OCI-LY1 (cell line): Measurements from ENCODE around the gene NBPF3.

ENCODE experiments used
- EZH2 ChIP-seq: fragments of 200-600 bp; sonication (generic), shearing (Covaris generic); IDR thresholded peaks from 2 replicates; pipeline ENCODE4 v1.8.0; 2017; ENCODE audit warnings: borderline replicate concordance, mixed run types, mild to moderate bottlenecking, antibody characterized with exemption, low read length, moderate library complexity, mixed read lengths
- TF ChIP-seq, protein P1 (sequence below): fragments of 200-600 bp; sonication (generic), shearing (Covaris generic); IDR thresholded peaks from 2 replicates; pipeline ENCODE4 v1.5.1; 2017; ENCODE audit warnings: mild to moderate bottlenecking, antibody characterized with exemption, low read length, moderate library complexity, mixed read lengths

DNA sequence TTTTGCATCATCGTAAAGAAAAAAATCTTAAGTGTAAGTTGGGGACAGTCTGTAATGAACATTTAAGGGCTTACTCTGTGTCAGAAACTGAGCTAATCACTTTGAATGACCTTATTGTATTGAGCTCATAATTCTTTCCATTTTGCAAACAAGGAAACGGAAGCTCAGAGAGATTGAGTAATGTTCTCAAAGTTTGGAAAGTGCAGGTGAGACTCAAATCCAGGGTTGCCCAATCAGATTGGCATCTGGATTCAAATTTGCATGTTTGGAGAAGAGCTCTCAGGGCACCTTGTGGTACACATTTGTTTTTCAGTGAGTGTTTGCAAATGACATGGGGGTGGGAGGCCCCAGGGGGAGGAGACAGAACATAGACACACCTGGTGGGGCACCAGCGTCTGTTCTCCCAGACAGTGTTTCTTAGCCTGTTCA lies 77.2 kb downstream of the NBPF3 start:
- TF ChIP-seq, protein P1, sequence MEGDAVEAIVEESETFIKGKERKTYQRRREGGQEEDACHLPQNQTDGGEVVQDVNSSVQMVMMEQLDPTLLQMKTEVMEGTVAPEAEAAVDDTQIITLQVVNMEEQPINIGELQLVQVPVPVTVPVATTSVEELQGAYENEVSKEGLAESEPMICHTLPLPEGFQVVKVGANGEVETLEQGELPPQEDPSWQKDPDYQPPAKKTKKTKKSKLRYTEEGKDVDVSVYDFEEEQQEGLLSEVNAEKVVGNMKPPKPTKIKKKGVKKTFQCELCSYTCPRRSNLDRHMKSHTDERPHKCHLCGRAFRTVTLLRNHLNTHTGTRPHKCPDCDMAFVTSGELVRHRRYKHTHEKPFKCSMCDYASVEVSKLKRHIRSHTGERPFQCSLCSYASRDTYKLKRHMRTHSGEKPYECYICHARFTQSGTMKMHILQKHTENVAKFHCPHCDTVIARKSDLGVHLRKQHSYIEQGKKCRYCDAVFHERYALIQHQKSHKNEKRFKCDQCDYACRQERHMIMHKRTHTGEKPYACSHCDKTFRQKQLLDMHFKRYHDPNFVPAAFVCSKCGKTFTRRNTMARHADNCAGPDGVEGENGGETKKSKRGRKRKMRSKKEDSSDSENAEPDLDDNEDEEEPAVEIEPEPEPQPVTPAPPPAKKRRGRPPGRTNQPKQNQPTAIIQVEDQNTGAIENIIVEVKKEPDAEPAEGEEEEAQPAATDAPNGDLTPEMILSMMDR = no peak
- no peak for TF ChIP-seq EZH2
